ENCODE measurements around the gene RAB38. TPM values are rescaled to one million over a fixed set of nuclear protein-coding genes. Genes with fewer than 3 reads are reported as not detected.

RAB38 gene
- total RNA-seq, 1 donor from 2014 or later, result 0.28 TPM

DNA sequence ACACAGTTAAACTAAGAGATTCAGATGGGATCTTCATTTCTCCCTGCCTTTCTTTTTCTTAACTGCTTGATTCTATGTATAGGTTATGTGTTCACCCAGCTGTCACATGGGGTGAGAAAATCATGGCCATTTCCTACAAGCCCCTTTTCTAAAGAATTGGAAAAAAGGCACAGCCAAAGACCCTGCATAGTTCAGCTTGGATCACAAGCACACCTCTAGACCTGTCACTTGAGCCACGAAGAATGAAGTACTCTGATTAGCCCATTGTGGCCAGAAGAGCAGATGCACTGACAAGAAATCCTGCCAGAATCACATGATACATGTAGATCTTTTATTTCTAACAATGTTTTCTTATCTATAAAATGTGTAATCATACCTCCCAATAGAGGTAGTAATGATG lies 69.7 kb downstream of the RAB38 start:
- no peak for ATAC-seq
- no peak for DNase-seq (ENCODE audit: low spot score)

- ATAC-seq (peak; percentile 87), DNase-seq (ENCODE audit: low spot score) (no peak)
Measured at GRCh38 chr11:88104408-88104807, 70.8 kb downstream of the RAB38 start.

GRCh38 chr11:88103337-88104206 lies 71.7 kb downstream of the RAB38 start:
- ATAC-seq (peak; percentile 94), DNase-seq (ENCODE audit: low spot score) (peak; percentile 54)

- ATAC-seq (no peak), DNase-seq (ENCODE audit: low spot score) (no peak)
Measured at GRCh38 chr11:88102598-88102934, 72.7 kb downstream of the RAB38 start.

DNA sequence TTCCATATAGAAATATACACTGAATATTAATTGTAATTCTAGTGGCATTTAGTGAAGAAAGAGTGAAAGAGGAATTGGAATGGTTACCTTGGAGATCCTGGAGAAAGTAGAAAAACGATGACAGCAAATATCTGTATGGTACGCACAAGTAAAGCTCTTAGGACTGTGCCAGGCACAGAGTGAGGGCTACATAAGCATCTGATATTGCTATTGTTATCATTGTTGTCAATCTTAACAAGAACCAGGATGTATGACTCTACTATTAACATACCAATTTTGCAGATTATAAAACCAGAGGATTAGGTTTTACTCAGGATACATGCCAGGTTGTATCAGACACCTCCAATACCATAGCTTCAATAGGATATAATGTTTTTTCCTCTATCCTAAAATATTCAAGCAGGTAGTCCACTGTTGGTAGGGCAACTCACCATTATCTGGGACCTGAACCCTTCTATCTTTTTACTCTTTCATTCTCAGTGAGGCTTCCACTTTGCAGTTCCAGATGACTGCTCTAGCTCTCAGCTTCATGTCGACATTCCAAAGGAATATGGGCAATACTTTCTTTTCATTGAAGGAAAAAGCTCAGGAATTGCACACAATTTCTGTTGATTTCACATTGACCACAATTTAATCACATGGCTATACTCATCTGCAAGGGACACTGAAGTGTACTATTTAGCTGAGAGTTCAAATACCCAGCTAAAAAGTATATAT lies 73.2 kb downstream of the RAB38 start:
- ATAC-seq (no peak), DNase-seq (ENCODE audit: low spot score) (no peak)

DNA sequence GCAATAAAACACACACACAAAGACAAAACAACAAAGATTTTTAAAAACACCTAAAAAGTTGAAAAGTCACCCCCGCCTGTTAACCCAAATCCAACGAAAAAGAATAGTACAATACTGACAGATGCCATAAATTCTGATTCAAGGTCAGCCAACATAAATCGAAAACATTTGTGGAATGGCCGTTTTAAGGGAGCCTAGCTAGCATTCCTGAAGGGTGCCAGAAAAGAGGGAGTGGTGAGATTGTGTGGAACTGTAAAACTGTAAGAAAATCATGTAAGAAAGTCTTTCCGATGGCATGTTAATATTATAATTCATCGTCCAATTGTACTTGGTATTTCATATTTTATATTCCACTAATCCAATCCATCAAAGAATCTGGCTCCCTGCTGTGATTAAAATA lies 75.1 kb downstream of the RAB38 start:
- ATAC-seq, result no peak
- DNase-seq (ENCODE audit: low spot score), result no peak

DNA sequence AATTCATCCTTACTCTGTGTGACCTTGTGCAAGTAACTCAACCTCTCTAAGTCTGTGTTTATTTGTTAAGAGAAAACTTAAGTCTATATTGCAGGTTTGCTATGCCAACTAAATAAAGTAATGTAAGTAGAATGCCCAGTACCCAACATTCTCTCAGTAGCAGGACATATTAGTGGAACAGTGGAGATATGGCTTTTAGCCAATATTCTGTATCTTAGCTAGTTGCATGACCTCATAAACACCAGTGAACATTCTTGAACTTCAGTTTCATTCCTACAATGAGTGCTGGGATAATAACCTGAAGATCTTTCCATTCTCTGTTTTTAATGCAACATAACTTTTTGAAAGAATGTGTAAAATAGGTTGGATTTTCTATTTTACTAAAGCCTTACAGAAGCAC lies 77.0 kb downstream of the RAB38 start:
- ATAC-seq (no peak), DNase-seq (ENCODE audit: low spot score) (no peak)

DNA sequence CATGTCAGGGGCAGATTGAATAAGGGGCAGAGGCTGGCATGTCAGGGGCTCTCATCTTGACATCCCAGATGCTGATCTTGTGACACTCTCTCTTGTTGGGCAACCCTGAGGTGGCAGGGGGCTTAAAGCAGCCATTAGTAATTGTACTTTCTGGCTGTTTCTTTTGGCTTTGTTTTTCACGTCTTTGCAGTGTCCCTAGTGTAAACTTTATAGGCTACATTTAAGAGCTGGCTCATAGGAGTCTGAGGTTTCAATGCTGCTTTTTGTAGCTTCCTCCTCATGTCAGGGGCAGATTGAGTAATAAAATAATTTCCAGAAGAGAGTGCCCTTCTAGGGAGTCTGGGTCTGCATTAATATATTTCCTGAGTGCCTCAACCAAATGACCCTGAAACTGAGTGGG lies 86.1 kb downstream of the RAB38 start:
- DNase-seq (ENCODE audit: low spot score) (no peak), ATAC-seq (no peak)

DNA sequence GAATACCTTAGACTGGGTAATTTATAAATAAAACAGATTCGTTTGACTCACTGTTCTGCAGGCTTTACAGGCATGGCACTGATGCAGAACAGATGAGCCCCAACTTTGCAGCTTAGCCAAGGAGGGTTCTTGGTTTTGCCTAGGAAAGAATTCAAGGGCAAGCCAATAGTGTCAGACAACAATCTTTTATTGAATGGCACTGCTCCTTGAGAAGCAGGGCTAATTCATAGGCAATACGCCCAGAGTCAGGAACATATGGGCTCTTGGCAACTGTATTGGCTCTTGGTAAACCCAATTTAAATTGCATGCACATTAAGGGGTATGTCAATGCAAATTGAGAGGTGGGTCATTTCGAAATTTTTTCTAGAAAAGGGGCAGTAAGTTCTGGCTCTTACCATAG lies 87.9 kb downstream of the RAB38 start:
- no peak for DNase-seq (ENCODE audit: low spot score)
- no peak for ATAC-seq

DNA sequence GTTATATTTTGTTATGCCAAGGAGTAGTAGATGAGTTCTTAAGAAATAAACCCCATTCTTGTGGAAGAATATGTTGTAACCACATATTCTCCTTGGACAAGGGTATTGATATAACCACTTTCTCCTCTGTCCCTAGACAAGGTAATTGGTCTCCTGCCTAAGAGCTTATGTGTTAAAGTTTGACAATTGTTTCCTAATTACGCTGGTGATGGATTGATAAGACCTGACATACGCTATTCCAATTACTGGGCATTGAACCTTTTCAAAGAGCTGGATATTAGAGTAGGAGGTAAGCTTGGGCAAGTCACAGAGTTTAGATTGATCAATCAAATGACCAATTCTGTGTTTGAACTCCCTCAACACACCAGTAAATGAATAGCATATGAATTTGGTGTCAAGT lies 88.9 kb downstream of the RAB38 start:
- ATAC-seq (no peak), DNase-seq (ENCODE audit: low spot score) (no peak)

GRCh38 chr11:88070437-88070836 lies 104.8 kb downstream of the RAB38 start:
- DNase-seq (ENCODE audit: low spot score) (no peak), ATAC-seq (no peak)

GRCh38 chr11:88068848-88069554 lies 106.2 kb downstream of the RAB38 start:
- ATAC-seq, result no peak

GRCh38 chr11:88066090-88066489 lies 109.2 kb downstream of the RAB38 start:
- no peak for ATAC-seq
- no peak for DNase-seq (ENCODE audit: low spot score)

More at GRCh38 chr11:88068848-88069554, 106.2 kb downstream of the RAB38 start:
- no peak for DNase-seq (ENCODE audit: low spot score)

DNA sequence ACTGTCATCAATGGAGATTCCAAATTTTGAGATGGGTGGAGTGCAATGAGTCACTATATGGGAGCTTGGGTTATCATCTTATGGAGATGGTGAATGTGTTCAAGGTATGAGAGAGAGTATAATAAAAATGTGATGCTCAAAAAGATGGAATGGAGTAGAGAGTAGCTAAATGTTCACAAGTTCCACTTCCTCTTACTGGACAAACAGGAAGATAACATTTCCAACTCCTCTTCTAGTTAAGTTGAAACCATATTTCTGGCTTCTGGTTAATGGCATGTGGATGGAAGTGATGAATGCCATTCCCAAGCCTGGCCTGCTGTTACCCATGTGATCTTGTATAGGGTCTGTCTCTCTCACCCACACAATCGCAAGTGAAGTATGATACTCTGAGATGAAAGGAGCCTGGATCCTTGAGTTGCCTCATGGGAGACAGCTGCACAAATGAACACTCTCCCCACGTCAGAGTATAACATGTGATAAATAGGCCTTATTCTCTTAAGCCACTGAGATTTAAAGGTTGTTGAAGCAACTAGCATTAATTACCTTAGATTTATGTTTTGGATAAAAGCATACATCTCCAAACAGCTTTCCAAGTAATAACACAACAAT lies 111.0 kb downstream of the RAB38 start:
- no peak for DNase-seq (ENCODE audit: low spot score)
- no peak for ATAC-seq

Other genes with a start within 250 kb of the RAB38 start
- gene CTSC, start 162.3 kb upstream of the RAB38 start, total RNA-seq, result 25.7 TPM

Data from left lobe of liver (tissue), 2 donors.